ENCODE results near the gene GREB1L. TPM values are rescaled to one million over a fixed set of nuclear protein-coding genes. Genes with fewer than 3 reads are reported as not detected.

Gene GREB1L
- total RNA-seq, 5 donors from 2014 or later (not counting 1 experiment from before 2014, with no cell fraction given) = 0.09 TPM; not detected in 4

- ChIA-PET CTCF (no interaction called here), POLR2A (no interaction called here)
- no peak for ATAC-seq (replicated peaks in 1 of 4)
- no peaks in the 10 kb centered on the region for H3K4me1 ChIP-seq (ENCODE audit: control insufficient read depth in 1 of 2, extremely low read depth in 1 of 2, insufficient read depth in 2 of 2, low read length in 2 of 2)
- H3K36me3 ChIP-seq (ENCODE audit: control insufficient read depth in 2 of 2, extremely low read depth in 1 of 2, insufficient read depth in 1 of 2, low read length in 1 of 2) = no peaks in the 10 kb centered on the region
- Mint-ChIP-seq H3K27ac (no peak overlapping the region), H3K4me3 (no peak overlapping the region), H3K9me3 (peaks cover 0 to 7% (median 0%) of the 10 kb centered on the region in 3 donors), H3K4me1 (no peaks in the 10 kb centered on the region), H3K27me3 (peaks cover 6 to 17% of the 10 kb centered on the region in 2 donors), H3K36me3 (no peaks in the 10 kb centered on the region)
- DNase-seq = no peak
- H3K9me3 ChIP-seq = no peaks in the 10 kb centered on the region
- H3K27ac ChIP-seq (ENCODE audit: low read length) = no peak overlapping the region
- WGBS (ENCODE audit: insufficient coverage) = no CpG with 5 or more reads among the region's 1 CpG
- H3K4me3 ChIP-seq (ENCODE audit: control insufficient read depth in 1 of 2, extremely low read depth in 1 of 2, low read length in 1 of 2) = no peak overlapping the region
- H3K27me3 ChIP-seq (replicated peaks in 1 of 2; ENCODE audit: control insufficient read depth in 2 of 2, extremely low read depth in 1 of 2, insufficient read depth in 2 of 2, low read length in 1 of 2) = no peaks in the 10 kb centered on the region
These were observed 54.0 kb downstream of the GREB1L start for GRCh38 chr18:21296045-21296444.

- Histone ChIP-seq H3K36me3 (ENCODE audit: control insufficient read depth in 2 of 2, extremely low read depth in 1 of 2, insufficient read depth in 1 of 2, low read length in 1 of 2) (no peaks in the 10 kb centered on the region), H3K9me3 (no peaks in the 10 kb centered on the region), H3K27me3 (replicated peaks in 1 of 2; ENCODE audit: control insufficient read depth in 2 of 2, extremely low read depth in 1 of 2, insufficient read depth in 2 of 2, low read length in 1 of 2) (no peaks in the 10 kb centered on the region), H3K4me1 (ENCODE audit: control insufficient read depth in 1 of 2, extremely low read depth in 1 of 2, insufficient read depth in 2 of 2, low read length in 2 of 2) (no peaks in the 10 kb centered on the region), H3K27ac (ENCODE audit: low read length) (no peak overlapping the region), H3K4me3 (ENCODE audit: control insufficient read depth in 1 of 2, extremely low read depth in 1 of 2, low read length in 1 of 2) (no peak overlapping the region)
- POLR2A ChIA-PET = no interaction called here
- CTCF ChIA-PET = no interaction called here
- WGBS (ENCODE audit: insufficient coverage) = 86% methylated on average over 1 of the region's 4 CpGs
- H3K9me3 Mint-ChIP-seq = peaks cover 0 to 4% (median 0%) of the 10 kb centered on the region in 3 donors
- DNase-seq = no peak
- H3K27ac Mint-ChIP-seq = no peak overlapping the region
- no peaks in the 10 kb centered on the region for H3K4me1 Mint-ChIP-seq
- peaks cover 5 to 20% of the 10 kb centered on the region in 2 donors for H3K27me3 Mint-ChIP-seq
- no peak overlapping the region for H3K4me3 Mint-ChIP-seq
- no peaks in the 10 kb centered on the region for H3K36me3 Mint-ChIP-seq
- ATAC-seq (replicated peaks in 1 of 4) = no peak
These were observed 56.3 kb downstream of the GREB1L start for GRCh38 chr18:21298351-21298750.

- Histone ChIP-seq H3K4me1 (ENCODE audit: control insufficient read depth in 1 of 2, extremely low read depth in 1 of 2, insufficient read depth in 2 of 2, low read length in 2 of 2) (no peaks in the 10 kb centered on the region), H3K27me3 (replicated peaks in 1 of 2; ENCODE audit: control insufficient read depth in 2 of 2, extremely low read depth in 1 of 2, insufficient read depth in 2 of 2, low read length in 1 of 2) (no peaks in the 10 kb centered on the region), H3K36me3 (ENCODE audit: control insufficient read depth in 2 of 2, extremely low read depth in 1 of 2, insufficient read depth in 1 of 2, low read length in 1 of 2) (no peaks in the 10 kb centered on the region), H3K9me3 (no peaks in the 10 kb centered on the region), H3K27ac (ENCODE audit: low read length) (no peak overlapping the region), H3K4me3 (ENCODE audit: control insufficient read depth in 1 of 2, extremely low read depth in 1 of 2, low read length in 1 of 2) (no peak overlapping the region)
- H3K27ac Mint-ChIP-seq = no peak overlapping the region
- H3K9me3 Mint-ChIP-seq = peaks cover 0 to 4% (median 0%) of the 10 kb centered on the region in 3 donors
- ChIA-PET CTCF (no interaction called here), POLR2A (no interaction called here)
- no peaks in the 10 kb centered on the region for H3K4me1 Mint-ChIP-seq
- ATAC-seq (replicated peaks in 1 of 4) (no peak), DNase-seq (no peak)
- H3K4me3 Mint-ChIP-seq = no peak overlapping the region
- WGBS (ENCODE audit: insufficient coverage) = no CpG with 5 or more reads among the region's 6 CpGs
- H3K27me3 Mint-ChIP-seq = peaks cover 5 to 23% of the 10 kb centered on the region in 2 donors
- H3K36me3 Mint-ChIP-seq = no peaks in the 10 kb centered on the region
These were observed 58.2 kb downstream of the GREB1L start for GRCh38 chr18:21300035-21300907.

GRCh38 chr18:21300908-21301200 is 58.8 kb downstream of the GREB1L start:
- H3K27ac ChIP-seq (ENCODE audit: low read length) = no peak overlapping the region
- no peak overlapping the region for H3K27ac Mint-ChIP-seq
- H3K36me3 Mint-ChIP-seq = no peaks in the 10 kb centered on the region
- no peaks in the 10 kb centered on the region for H3K4me1 Mint-ChIP-seq
- DNase-seq (no peak), ATAC-seq (replicated peaks in 1 of 4) (no peak)
- H3K36me3 ChIP-seq (ENCODE audit: control insufficient read depth in 2 of 2, extremely low read depth in 1 of 2, insufficient read depth in 1 of 2, low read length in 1 of 2) = no peaks in the 10 kb centered on the region
- no peaks in the 10 kb centered on the region for H3K4me1 ChIP-seq (ENCODE audit: control insufficient read depth in 1 of 2, extremely low read depth in 1 of 2, insufficient read depth in 2 of 2, low read length in 2 of 2)
- WGBS (ENCODE audit: insufficient coverage) = no CpG with 5 or more reads among the region's 1 CpG
- H3K9me3 Mint-ChIP-seq = no peaks in the 10 kb centered on the region
- no peak overlapping the region for H3K4me3 Mint-ChIP-seq
- H3K4me3 ChIP-seq (ENCODE audit: control insufficient read depth in 1 of 2, extremely low read depth in 1 of 2, low read length in 1 of 2) = no peak overlapping the region
- peaks cover 6 to 25% of the 10 kb centered on the region in 2 donors for H3K27me3 Mint-ChIP-seq
- CTCF ChIA-PET = no interaction called here
- no peaks in the 10 kb centered on the region for H3K9me3 ChIP-seq
- H3K27me3 ChIP-seq (replicated peaks in 1 of 2; ENCODE audit: control insufficient read depth in 2 of 2, extremely low read depth in 1 of 2, insufficient read depth in 2 of 2, low read length in 1 of 2) = no peaks in the 10 kb centered on the region
- POLR2A ChIA-PET = no interaction called here

- no peak overlapping the region for H3K4me3 Mint-ChIP-seq
- DNase-seq (no peak), ATAC-seq (replicated peaks in 1 of 4) (no peak)
- no peaks in the 10 kb centered on the region for H3K4me1 Mint-ChIP-seq
- ChIA-PET POLR2A (no interaction called here), CTCF (no interaction called here)
- H3K9me3 ChIP-seq = no peaks in the 10 kb centered on the region
- H3K27ac ChIP-seq (ENCODE audit: low read length) = no peak overlapping the region
- no peaks in the 10 kb centered on the region for H3K27me3 ChIP-seq (replicated peaks in 1 of 2; ENCODE audit: control insufficient read depth in 2 of 2, extremely low read depth in 1 of 2, insufficient read depth in 2 of 2, low read length in 1 of 2)
- H3K27ac Mint-ChIP-seq = no peak overlapping the region
- no peaks in the 10 kb centered on the region for H3K9me3 Mint-ChIP-seq
- WGBS (ENCODE audit: insufficient coverage) = no CpG with 5 or more reads among the region's 5 CpGs
- H3K4me1 ChIP-seq (ENCODE audit: control insufficient read depth in 1 of 2, extremely low read depth in 1 of 2, insufficient read depth in 2 of 2, low read length in 2 of 2) = no peaks in the 10 kb centered on the region
- no peaks in the 10 kb centered on the region for H3K36me3 Mint-ChIP-seq
- H3K36me3 ChIP-seq (ENCODE audit: control insufficient read depth in 2 of 2, extremely low read depth in 1 of 2, insufficient read depth in 1 of 2, low read length in 1 of 2) = no peaks in the 10 kb centered on the region
- H3K27me3 Mint-ChIP-seq = peaks cover 10 to 22% of the 10 kb centered on the region in 2 donors
- H3K4me3 ChIP-seq (ENCODE audit: control insufficient read depth in 1 of 2, extremely low read depth in 1 of 2, low read length in 1 of 2) = no peak overlapping the region
These were observed 61.4 kb downstream of the GREB1L start for GRCh38 chr18:21303445-21303844.

GRCh38 chr18:21303895-21304294 is 61.9 kb downstream of the GREB1L start:
- ChIA-PET CTCF (no interaction called here), POLR2A (no interaction called here)
- Histone ChIP-seq H3K27me3 (replicated peaks in 1 of 2; ENCODE audit: control insufficient read depth in 2 of 2, extremely low read depth in 1 of 2, insufficient read depth in 2 of 2, low read length in 1 of 2) (no peaks in the 10 kb centered on the region), H3K9me3 (no peaks in the 10 kb centered on the region), H3K36me3 (ENCODE audit: control insufficient read depth in 2 of 2, extremely low read depth in 1 of 2, insufficient read depth in 1 of 2, low read length in 1 of 2) (no peaks in the 10 kb centered on the region), H3K4me3 (ENCODE audit: control insufficient read depth in 1 of 2, extremely low read depth in 1 of 2, low read length in 1 of 2) (no peak overlapping the region), H3K4me1 (ENCODE audit: control insufficient read depth in 1 of 2, extremely low read depth in 1 of 2, insufficient read depth in 2 of 2, low read length in 2 of 2) (no peaks in the 10 kb centered on the region), H3K27ac (ENCODE audit: low read length) (no peak overlapping the region)
- Mint-ChIP-seq H3K4me3 (no peak overlapping the region), H3K27ac (no peak overlapping the region), H3K36me3 (no peaks in the 10 kb centered on the region), H3K4me1 (no peaks in the 10 kb centered on the region), H3K27me3 (peaks cover 10 to 26% of the 10 kb centered on the region in 2 donors), H3K9me3 (no peaks in the 10 kb centered on the region)
- WGBS (ENCODE audit: insufficient coverage) = 50% methylated on average over 1 of the region's 2 CpGs
- DNase-seq (no peak), ATAC-seq (replicated peaks in 1 of 4) (no peak)

- DNase-seq = no peak
- Mint-ChIP-seq H3K9me3 (no peaks in the 10 kb centered on the region), H3K4me1 (no peaks in the 10 kb centered on the region), H3K4me3 (no peak overlapping the region), H3K27me3 (peaks cover 8 to 28% of the 10 kb centered on the region in 2 donors), H3K36me3 (no peaks in the 10 kb centered on the region), H3K27ac (no peak overlapping the region)
- Histone ChIP-seq H3K27ac (ENCODE audit: low read length) (no peak overlapping the region), H3K9me3 (no peaks in the 10 kb centered on the region), H3K4me3 (ENCODE audit: control insufficient read depth in 1 of 2, extremely low read depth in 1 of 2, low read length in 1 of 2) (no peak overlapping the region), H3K27me3 (replicated peaks in 1 of 2; ENCODE audit: control insufficient read depth in 2 of 2, extremely low read depth in 1 of 2, insufficient read depth in 2 of 2, low read length in 1 of 2) (no peaks in the 10 kb centered on the region), H3K4me1 (ENCODE audit: control insufficient read depth in 1 of 2, extremely low read depth in 1 of 2, insufficient read depth in 2 of 2, low read length in 2 of 2) (no peaks in the 10 kb centered on the region), H3K36me3 (ENCODE audit: control insufficient read depth in 2 of 2, extremely low read depth in 1 of 2, insufficient read depth in 1 of 2, low read length in 1 of 2) (no peaks in the 10 kb centered on the region)
- CTCF ChIA-PET = no interaction called here
- POLR2A ChIA-PET = no interaction called here
- no peak for ATAC-seq (replicated peaks in 1 of 4)
These were observed 63.6 kb downstream of the GREB1L start for GRCh38 chr18:21305621-21306020.

Data from T-cell (primary cell).